HepG2 (cell line): ENCODE measurements around the gene CGNL1.

ENCODE experiments used
- ATF3 ChIP-seq: sonication (generic); formaldehyde crosslinking; IDR thresholded peaks from 2 replicates; pipeline ENCODE4 v1.4.0; 2020; ENCODE audit warnings: missing genetic modification reagents
- CTCF ChIP-seq: sonication (generic); formaldehyde crosslinking; IDR thresholded peaks from 2 replicates; pipeline ENCODE4 v1.5.0; 2020; ENCODE audit warnings: mild to moderate bottlenecking, missing genetic modification reagents, moderate library complexity
- E2F5 ChIP-seq: sonication (generic); formaldehyde crosslinking; conservative IDR thresholded peaks from 2 replicates; pipeline ENCODE4 v1.4.0; 2020; ENCODE audit warnings: missing genetic modification reagents
- MAFF ChIP-seq: IDR thresholded peaks from 2 replicates; pipeline ENCODE4 v1.6.1; 2011; ENCODE audit warnings: low read depth, low read length, improper control_type of control experiment
- MAX ChIP-seq: IDR thresholded peaks from 2 replicates; pipeline ENCODE4 v1.6.1; 2012; ENCODE audit warnings: inconsistent platforms
- NFIC ChIP-seq: IDR thresholded peaks from 2 replicates; pipeline ENCODE4 v1.6.1; 2012; ENCODE audit warnings: mild to moderate bottlenecking, low read length, inconsistent platforms
- SRSF1 ChIP-seq: fragments of 200-400 bp; formaldehyde crosslinking; optimal IDR thresholded peaks from 2 replicates; pipeline ENCODE3; 2017; ENCODE audit warnings: mild to moderate bottlenecking, low read depth, low read length, moderate library complexity
- ZNF430 ChIP-seq: sonication (generic); formaldehyde crosslinking; IDR thresholded peaks from 2 replicates; pipeline ENCODE4 v1.9.0; 2021; ENCODE audit warnings: mild to moderate bottlenecking, missing genetic modification reagents
- ZNF558 ChIP-seq: sonication (generic); formaldehyde crosslinking; IDR thresholded peaks from 2 replicates; pipeline ENCODE4 v1.9.0; 2022; ENCODE audit warnings: mild to moderate bottlenecking, missing genetic modification reagents, borderline replicate concordance
- ZNF720 ChIP-seq: sonication (generic); formaldehyde crosslinking; IDR thresholded peaks from 2 replicates; pipeline ENCODE4 v1.4.0; 2020; ENCODE audit warnings: missing genetic modification reagents

- TF ChIP-seq ZNF430 (no peak), ZNF558 (CRISPR knock-in tag) (no peak), E2F5 (CRISPR knock-in tag) (no peak), ATF3 (CRISPR knock-in tag) (no peak), MAFF (peak; percentile 67; the same call in 1 of the 2 replicates), NFIC (no peak), CTCF (no peak), ZNF720 (CRISPR knock-in tag) (no peak), MAX (no peak), SRSF1 (no peak)
Observed at GRCh38 chr15:57445872-57446271, 69.6 kb downstream of the CGNL1 start.
